Natural killer cell (primary cell): ENCODE measurements around the gene DLG1. TPM values are rescaled to one million over a fixed set of nuclear protein-coding genes. Genes with fewer than 3 reads are reported as not detected.

Source experiments
- ATAC-seq, 3 donors: fragments of 150-1000 bp in 2 of 3; fragments of 200-7000 bp in 1 of 3; cut with Tn5 transposase; 1 replicate in 1 of 3; 2 replicates in 2 of 3; pipeline ENCODE4 v1.10.0; 2021; ENCODE audit warnings: mild to moderate bottlenecking in 2 of 3, moderate library complexity in 2 of 3
- DNase-seq, 2 donors: peaks; one replicate each; pipeline versions ENCODE4 v3.0.0 to v3.0.0-alpha.2; 2013 to 2021; ENCODE audit warnings: mixed read lengths in 1 of 2
- H3K27ac ChIP-seq: one replicate; pipeline ENCODE4 v1.5.1; 2013; ENCODE audit warnings: mild to moderate bottlenecking, low read length
- H3K27me3 ChIP-seq: one replicate; pipeline ENCODE4 v1.6.1; 2013; ENCODE audit warnings: low read length; ENCODE audit not compliant: control insufficient read depth, insufficient read depth
- H3K36me3 ChIP-seq: one replicate; pipeline ENCODE4 v1.6.1; 2013; ENCODE audit warnings: low read length; ENCODE audit not compliant: control insufficient read depth, insufficient read depth
- H3K4me1 ChIP-seq: one replicate; pipeline ENCODE4 v1.6.1; 2013; ENCODE audit warnings: low read length; ENCODE audit not compliant: control insufficient read depth, insufficient read depth
- H3K4me3 ChIP-seq: one replicate; pipeline ENCODE4 v1.5.1; 2013; ENCODE audit warnings: low read length
- H3K9me3 ChIP-seq: one replicate; pipeline ENCODE4 v1.6.1; 2013; ENCODE audit warnings: low read length; ENCODE audit not compliant: control insufficient read depth, insufficient read depth
- H3K27ac Mint-ChIP-seq, 2 donors: one replicate each; pipeline ENCODE4 v1.8.0; 2022; ENCODE audit warnings: mild to moderate bottlenecking in 2 of 2, mixed read lengths in 2 of 2, moderate library complexity in 1 of 2
- H3K27me3 Mint-ChIP-seq, 2 donors: one replicate each; pipeline ENCODE4 v1.8.0; 2022; ENCODE audit warnings: low read depth in 2 of 2, mixed read lengths in 2 of 2
- H3K36me3 Mint-ChIP-seq: one replicate; pipeline ENCODE4 v1.8.0; 2022; ENCODE audit warnings: mixed read lengths
- H3K4me1 Mint-ChIP-seq, 2 donors: one replicate each; pipeline ENCODE4 v1.8.0; 2022; ENCODE audit warnings: mixed read lengths in 2 of 2
- H3K4me3 Mint-ChIP-seq: one replicate; pipeline ENCODE4 v1.8.0; 2022; ENCODE audit warnings: mild to moderate bottlenecking, moderate library complexity, mixed read lengths
- H3K9me3 Mint-ChIP-seq, 2 donors: one replicate each; pipeline ENCODE4 v1.8.0; 2022; ENCODE audit warnings: mixed read lengths in 2 of 2
- CTCF ChIP-seq: fragments of 200-600 bp; IDR thresholded peaks from one replicate; pipeline ENCODE4 v1.8.0; 2022; ENCODE audit warnings: antibody characterized with exemption
- WGBS: methylation state at CpG from one replicate; pipeline ENCODE4 v1.1.7; 2013; ENCODE audit warnings: missing lambda C conversion rate; ENCODE audit not compliant: insufficient coverage; 5-methylcytosine and 5-hydroxymethylcytosine counted together
- intact Hi-C: fragments of 100-400 bp; cut with micrococcal nuclease; formaldehyde crosslinking; loops from one replicate; pipeline ENCODE4 v1.14.2; 2022
- total RNA-seq, 4 donors: library from RNA; stranded (reverse); fragments of 120-200 nt in 1 of 4; gene quantifications; one replicate each; pipeline versions ENCODE4 v1.2.3 to v1.2.4, GENCODE V29; 2013 to 2022

Gene DLG1
- total RNA-seq, 3 donors from 2014 or later (not counting 1 experiment from before 2014, with no cell fraction given) = 82.0 to 91.8 (median 89.0) TPM

GRCh38 chr3:197224034-197224444, 74.4 kb downstream of the DLG1 start:
- intact Hi-C loops = loop anchor here (1.0 kb wide), 1 partner anchor 286 kb away; no protein-coding TSS in a partner anchor
- no peaks in the 10 kb centered on the region for H3K4me1 ChIP-seq
- H3K9me3 ChIP-seq = no peaks in the 10 kb centered on the region
- peak; percentile 65 for TF ChIP-seq CTCF
- H3K9me3 Mint-ChIP-seq = no peaks in the 10 kb centered on the region
- H3K27me3 Mint-ChIP-seq = no peaks in the 10 kb centered on the region
- no peak overlapping the region for H3K4me3 Mint-ChIP-seq
- DNase-seq = peak in 1 of 2 donors; percentile 64
- H3K4me3 ChIP-seq = no peak overlapping the region
- no peaks in the 10 kb centered on the region for H3K36me3 Mint-ChIP-seq
- no peaks in the 10 kb centered on the region for H3K27me3 ChIP-seq
- H3K27ac Mint-ChIP-seq = no peak overlapping the region
- H3K36me3 ChIP-seq = no peaks in the 10 kb centered on the region
- H3K4me1 Mint-ChIP-seq = peaks cover 20% of the 10 kb centered on the region in 2 donors
- no peak overlapping the region for H3K27ac ChIP-seq
- ATAC-seq = peak in 2 of 3 donors; percentile 24 to 48

DNA sequence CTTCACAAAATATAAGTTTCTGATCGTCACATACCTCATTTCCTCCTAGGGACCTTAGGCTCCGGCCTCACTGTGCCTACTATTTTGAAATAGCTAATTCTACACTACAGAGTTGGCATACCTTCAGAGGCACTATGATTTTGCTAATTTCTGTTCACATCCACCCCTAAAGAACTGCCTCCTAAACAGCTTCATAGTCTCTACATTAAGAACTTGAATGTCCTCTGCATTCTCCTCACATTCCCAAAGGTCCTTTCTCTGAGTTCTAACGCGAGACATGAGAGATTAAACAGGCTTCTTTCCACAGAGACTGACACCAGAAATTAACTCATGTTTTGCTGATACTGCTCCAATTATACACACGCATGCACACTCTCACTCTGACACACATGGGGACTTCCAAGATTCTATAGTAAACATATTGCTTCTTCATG, 75.5 kb downstream of the DLG1 start:
- no peak overlapping the region for H3K27ac ChIP-seq
- ATAC-seq (no peak), DNase-seq (no peak)
- H3K27me3 ChIP-seq = no peaks in the 10 kb centered on the region
- H3K27ac Mint-ChIP-seq = peak overlapping the region in 1 of 2 donors; percentile 6
- no peaks in the 10 kb centered on the region for H3K27me3 Mint-ChIP-seq
- 59% methylated on average over 5 of the region's 5 CpGs for WGBS
- H3K36me3 ChIP-seq = no peaks in the 10 kb centered on the region
- no peaks in the 10 kb centered on the region for H3K4me1 ChIP-seq
- no peaks in the 10 kb centered on the region for H3K36me3 Mint-ChIP-seq
- H3K4me3 Mint-ChIP-seq = no peak overlapping the region
- TF ChIP-seq CTCF = no peak
- peaks cover 13 to 17% of the 10 kb centered on the region in 2 donors for H3K4me1 Mint-ChIP-seq
- no peaks in the 10 kb centered on the region for H3K9me3 ChIP-seq
- no peak overlapping the region for H3K4me3 ChIP-seq
- H3K9me3 Mint-ChIP-seq = no peaks in the 10 kb centered on the region
- intact Hi-C loops = no loop called here

DNA sequence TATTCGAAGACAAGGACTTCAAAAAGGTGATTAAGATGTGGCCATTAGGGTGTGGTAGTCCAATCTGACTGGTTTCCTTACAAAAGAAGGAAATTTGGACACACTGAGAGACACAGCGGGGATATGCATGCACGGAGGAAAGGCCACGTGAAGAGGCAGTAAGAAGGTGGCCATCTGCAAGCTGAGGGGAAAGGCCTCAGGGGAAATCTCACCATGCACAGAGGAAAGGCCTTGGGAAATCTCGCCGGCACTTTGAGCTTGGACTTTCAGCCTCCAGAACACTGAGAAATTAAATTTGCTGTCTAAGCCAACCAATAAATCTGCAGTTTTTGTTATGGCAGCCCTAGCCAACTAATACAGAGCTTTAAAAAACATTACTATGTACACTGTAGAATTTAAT, 78.8 kb downstream of the DLG1 start:
- intact Hi-C loops = no loop called here
- no peaks in the 10 kb centered on the region for H3K27me3 Mint-ChIP-seq
- Histone ChIP-seq H3K36me3 (no peaks in the 10 kb centered on the region), H3K9me3 (no peaks in the 10 kb centered on the region), H3K4me3 (no peak overlapping the region), H3K4me1 (no peaks in the 10 kb centered on the region), H3K27ac (no peak overlapping the region), H3K27me3 (no peaks in the 10 kb centered on the region)
- H3K27ac Mint-ChIP-seq = no peak overlapping the region
- no peaks in the 10 kb centered on the region for H3K9me3 Mint-ChIP-seq
- TF ChIP-seq CTCF = no peak
- ATAC-seq (no peak), DNase-seq (no peak)
- H3K4me1 Mint-ChIP-seq = peaks cover 5 to 26% of the 10 kb centered on the region in 2 donors
- no peak overlapping the region for H3K4me3 Mint-ChIP-seq
- no peaks in the 10 kb centered on the region for H3K36me3 Mint-ChIP-seq
- 97% methylated on average over 6 of the region's 6 CpGs for WGBS

GRCh38 chr3:197218210-197218609, 80.2 kb downstream of the DLG1 start:
- TF ChIP-seq CTCF = no peak
- Mint-ChIP-seq H3K36me3 (no peaks in the 10 kb centered on the region), H3K4me3 (no peak overlapping the region), H3K27ac (no peak overlapping the region), H3K9me3 (no peaks in the 10 kb centered on the region), H3K4me1 (peaks cover 10 to 30% of the 10 kb centered on the region in 2 donors), H3K27me3 (no peaks in the 10 kb centered on the region)
- DNase-seq (no peak), ATAC-seq (no peak)
- Histone ChIP-seq H3K36me3 (no peaks in the 10 kb centered on the region), H3K4me1 (no peaks in the 10 kb centered on the region), H3K27me3 (no peaks in the 10 kb centered on the region), H3K4me3 (no peak overlapping the region), H3K9me3 (no peaks in the 10 kb centered on the region), H3K27ac (no peak overlapping the region)
- intact Hi-C loops = no loop called here
- 96% methylated on average over 2 of the region's 3 CpGs for WGBS
